DMS53 treated with DMSO at 0.1 percent for 48 hours (cell line): ENCODE results near the gene ADRA2C.

Experiments
- DNase-seq: peaks from one replicate; lab custom pipeline; 2025; ENCODE audit not compliant: unreplicated experiment; lab: John Stamatoyannopoulos, UW

The ADRA2C gene

DNA sequence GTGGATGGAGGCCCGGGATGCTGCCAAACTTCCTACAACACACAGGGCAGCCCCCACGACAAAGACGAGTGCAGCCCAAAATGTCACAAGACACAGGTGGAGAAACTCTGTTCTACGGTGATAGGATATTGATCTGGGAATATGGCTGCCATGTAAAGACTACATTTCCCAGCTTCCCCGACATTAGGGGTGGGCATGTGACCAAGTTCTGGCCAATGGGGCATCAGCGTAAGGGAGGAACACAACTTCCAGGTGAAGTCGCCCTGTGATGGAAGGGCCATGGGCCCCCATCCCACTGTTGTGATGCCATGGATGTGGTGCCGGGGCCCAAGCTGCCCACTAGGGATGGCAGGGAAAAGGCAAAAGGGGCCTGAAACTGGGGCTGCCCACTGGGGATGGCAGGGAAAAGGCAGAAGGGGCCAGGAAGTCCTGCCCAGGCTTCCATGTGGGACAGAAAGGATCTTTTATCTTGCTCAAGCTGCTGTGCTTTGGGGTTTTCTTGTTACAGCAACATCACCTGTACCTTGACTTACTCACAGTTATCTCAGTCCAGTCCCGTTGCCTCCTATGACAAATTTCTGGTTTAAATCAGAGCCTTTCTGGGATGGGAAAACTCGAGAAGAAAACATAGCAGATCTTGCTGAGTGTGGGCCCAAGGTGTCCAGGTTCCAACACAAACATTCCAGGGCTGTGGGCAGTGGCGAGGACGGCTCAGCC, 9.7 kb upstream of the ADRA2C start:
- DNase-seq, result no peak

DNA sequence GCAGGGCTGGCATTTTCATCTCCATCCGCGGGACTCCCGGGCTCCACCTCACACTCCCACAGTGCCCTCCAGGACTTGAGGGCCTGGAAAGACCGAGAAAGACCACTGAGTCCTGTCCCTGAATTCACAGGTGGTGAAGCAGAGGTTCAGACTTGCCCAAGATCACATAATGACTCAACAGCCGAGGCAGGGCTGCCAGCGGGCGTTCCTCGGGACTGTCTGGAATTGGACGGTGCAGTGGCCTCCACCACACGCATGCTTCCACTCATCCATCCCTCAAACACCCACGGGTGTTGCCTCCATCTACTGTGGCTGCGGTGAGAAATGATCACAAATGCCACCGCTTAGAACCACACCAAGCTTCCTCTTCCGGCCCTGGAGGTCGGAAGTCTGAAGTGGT, 6.9 kb upstream of the ADRA2C start:
- no peak for DNase-seq

DNA sequence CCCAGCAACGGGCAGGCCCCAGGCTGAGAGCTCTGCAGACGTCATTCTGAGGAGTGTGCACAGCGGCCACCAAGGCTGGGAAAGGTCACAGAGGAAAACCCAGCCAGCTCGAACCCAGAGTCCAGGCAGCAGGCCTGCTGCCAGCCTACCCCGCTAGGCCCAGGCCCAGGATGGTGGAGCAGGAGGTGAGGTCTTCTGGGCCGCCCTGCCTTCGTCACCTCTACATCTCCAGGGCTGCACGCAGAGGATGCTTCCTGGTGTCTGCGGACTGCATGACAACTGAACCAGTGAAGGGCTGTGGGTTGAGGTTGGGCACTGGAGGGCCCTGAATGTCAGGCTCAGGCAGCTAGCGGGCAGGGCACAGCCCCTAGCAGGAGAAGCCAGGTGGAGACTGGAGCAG, 5.8 kb upstream of the ADRA2C start:
- DNase-seq, result no peak

GRCh38 chr4:3760841-3761240, 5.3 kb upstream of the ADRA2C start:
- DNase-seq, result no peak

DNA sequence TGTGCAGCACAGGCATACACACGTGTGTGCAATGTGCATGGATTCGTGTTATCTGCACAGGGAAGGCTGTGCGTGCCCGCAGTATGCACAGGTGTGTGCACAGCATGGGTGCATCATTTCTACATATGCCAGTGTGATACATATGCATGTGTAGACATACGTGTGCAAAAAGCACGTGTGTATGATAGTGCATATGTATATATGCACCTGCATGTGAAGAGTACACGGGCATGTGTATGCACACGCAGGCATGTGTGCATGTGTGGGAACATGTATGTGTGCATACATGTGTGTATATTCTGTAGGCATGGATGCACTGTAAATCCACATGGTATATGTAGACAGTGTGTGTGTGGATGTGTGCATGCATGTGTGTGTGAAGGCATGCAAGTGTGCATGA, 3.9 kb upstream of the ADRA2C start:
- DNase-seq, result no peak

- DNase-seq, result no peak
These were observed 3.2 kb upstream of the ADRA2C start for GRCh38 chr4:3762753-3763549.

- DNase-seq, result no peak
These were observed 732 bp upstream of the ADRA2C start for GRCh38 chr4:3765271-3766035.

- DNase-seq, result no peak
These were observed 792 bp downstream of the ADRA2C start for GRCh38 chr4:3766785-3767569.

DNA sequence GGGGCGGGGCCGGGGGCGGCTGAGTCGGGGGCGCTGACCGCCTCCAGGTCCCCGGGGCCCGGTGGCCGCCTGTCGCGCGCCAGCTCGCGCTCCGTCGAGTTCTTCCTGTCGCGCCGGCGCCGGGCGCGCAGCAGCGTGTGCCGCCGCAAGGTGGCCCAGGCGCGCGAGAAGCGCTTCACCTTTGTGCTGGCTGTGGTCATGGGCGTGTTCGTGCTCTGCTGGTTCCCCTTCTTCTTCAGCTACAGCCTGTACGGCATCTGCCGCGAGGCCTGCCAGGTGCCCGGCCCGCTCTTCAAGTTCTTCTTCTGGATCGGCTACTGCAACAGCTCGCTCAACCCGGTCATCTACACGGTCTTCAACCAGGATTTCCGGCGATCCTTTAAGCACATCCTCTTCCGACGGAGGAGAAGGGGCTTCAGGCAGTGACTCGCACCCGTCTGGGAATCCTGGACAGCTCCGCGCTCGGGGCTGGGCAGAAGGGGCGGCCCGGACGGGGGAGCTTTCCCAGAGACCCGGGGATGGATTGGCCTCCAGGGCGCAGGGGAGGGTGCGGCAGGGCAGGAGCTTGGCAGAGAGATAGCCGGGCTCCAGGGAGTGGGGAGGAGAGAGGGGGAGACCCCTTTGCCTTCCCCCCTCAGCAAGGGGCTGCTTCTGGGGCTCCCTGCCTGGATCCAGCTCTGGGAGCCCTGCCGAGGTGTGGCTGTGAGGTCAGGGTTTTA, 1.5 kb downstream of the ADRA2C start:
- DNase-seq, result no peak

GRCh38 chr4:3768842-3769641, 2.9 kb downstream of the ADRA2C start:
- no peak for DNase-seq

DNA sequence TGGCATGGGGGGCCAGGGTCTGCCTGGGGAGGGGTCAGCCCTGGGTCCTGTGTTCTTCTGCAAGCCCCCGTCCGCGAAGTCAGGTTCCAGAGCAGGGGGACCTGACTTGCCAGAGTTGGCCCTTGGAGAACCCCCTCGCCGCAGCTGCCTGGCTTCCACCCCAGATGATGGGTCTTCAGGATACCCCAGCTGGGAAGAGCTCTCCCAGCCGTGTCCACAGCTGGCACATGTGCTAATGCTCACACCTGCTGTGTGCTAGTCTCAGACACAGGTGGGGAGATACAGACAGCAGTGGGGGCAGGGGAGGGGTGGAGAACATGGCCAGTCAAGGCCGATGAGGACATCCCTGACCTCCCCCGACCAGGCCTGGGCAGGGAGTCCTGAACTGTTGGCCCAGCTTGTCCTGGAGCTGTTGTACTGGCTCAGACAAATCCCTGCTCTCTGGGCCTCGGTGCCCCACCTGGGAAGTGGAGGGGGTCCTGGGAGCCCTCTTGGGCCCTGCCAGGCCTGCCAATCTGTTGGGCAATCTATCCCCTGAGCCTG, 3.5 kb downstream of the ADRA2C start:
- DNase-seq, result no peak

DNA sequence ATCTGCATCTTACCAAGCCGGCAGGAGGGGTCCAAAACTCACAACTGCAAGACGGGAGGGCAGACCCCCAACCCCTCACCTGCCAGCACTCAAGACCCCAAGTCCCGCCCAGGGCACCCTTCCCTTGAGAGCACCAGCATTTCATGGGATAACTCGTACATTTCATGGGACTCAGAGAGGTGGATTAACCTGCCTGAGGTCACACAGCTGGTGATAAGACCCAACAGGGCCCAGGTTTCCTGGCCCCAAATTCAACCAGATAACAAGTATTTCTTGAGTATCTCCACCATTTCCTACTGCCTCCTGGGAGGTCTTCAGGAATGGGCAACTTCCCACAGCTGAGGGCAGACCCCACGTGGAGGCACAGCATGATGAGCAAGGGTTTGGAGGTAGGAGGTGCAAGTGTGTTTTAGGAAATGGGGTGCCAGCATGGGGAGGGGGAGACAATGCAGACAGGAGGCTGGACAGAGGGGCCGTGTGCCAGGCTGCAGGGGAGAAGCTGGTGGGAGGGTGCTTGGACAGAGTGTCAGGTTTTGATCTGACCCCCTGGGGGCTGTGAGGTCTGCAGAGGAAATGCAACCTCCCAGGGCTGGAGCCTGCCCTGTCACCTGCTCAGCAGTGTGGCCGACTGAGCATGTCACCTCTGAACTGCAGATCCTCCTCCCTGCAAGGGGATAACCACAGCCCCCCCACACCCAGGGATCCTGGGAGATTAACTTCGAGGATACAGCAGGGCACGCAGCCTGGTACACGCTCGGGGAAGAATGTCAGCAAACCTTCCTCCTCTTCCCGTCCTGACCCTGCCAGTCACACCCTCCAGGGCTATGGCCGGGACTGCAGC, 4.4 kb downstream of the ADRA2C start:
- no peak for DNase-seq

DNA sequence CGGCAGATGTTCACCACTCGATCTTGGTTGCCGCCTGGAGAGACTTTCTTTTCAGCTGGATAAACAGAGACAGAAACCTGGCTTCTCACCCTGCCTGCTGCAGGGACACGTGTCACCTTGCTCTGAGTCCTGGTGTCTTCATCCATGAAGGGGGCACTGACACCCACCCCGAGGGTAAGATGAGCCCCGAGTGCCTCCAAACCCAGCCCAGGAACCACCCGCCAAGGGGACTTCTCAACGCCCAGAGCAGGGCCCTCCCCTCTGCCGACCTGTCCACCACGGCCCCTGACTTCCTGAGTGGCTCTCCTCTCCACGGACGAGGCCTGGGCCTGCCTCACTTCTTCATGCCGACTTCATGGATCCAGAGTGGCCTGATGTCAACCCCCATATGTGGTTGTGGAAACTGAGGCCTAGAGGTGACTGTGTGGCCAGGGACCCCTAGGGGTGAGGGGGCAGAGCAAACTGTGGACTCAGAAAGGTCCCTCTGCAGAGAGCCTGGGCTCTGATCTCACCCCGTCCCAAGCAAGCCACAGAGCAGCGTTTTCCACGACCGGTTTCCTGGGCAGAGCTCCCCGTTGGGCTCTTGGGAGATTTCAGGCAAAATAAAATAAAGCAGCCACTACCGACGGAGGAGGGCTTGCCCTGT, 5.1 kb downstream of the ADRA2C start:
- DNase-seq, result no peak

GRCh38 chr4:3771939-3772495, 5.8 kb downstream of the ADRA2C start:
- DNase-seq, result no peak

- no peak for DNase-seq
These were observed 6.4 kb downstream of the ADRA2C start for GRCh38 chr4:3772632-3773031.

GRCh38 chr4:3773552-3774001, 7.4 kb downstream of the ADRA2C start:
- DNase-seq, result no peak

- DNase-seq, result no peak
These were observed 8.2 kb downstream of the ADRA2C start for GRCh38 chr4:3774253-3774883.
